PC-3 (cell line): ENCODE measurements around the gene TIE1. TPM values are rescaled to one million over a fixed set of nuclear protein-coding genes. Genes with fewer than 3 reads are reported as not detected.
A peak's percentile ranks its signal among the peaks of the same experiment; 100 is the strongest.

Source experiments
- ATAC-seq: fragments of 200-7000 bp; cut with Tn5 transposase; 2 replicates; pipeline ENCODE4 v1.9.1; 2020; ENCODE audit warnings: mild to moderate bottlenecking, moderate library complexity
- BruUV-seq: library from RNA; stranded (reverse); fragments of 400-500 nt; replicated peaks from 2 replicates; lab custom pipeline; 2021; lab: Mats Ljungman, UMichigan
- CTCF ChIA-PET: fragments of 300-600 bp; sonication (Branson Sonifier 250); formaldehyde crosslinking; loops from one replicate; lab custom pipeline; 2022; ENCODE audit warnings: antibody characterized with exemption; lab: Charles Lee
- POLR2A ChIA-PET: fragments of 300-600 bp; sonication (Branson Sonifier 250); formaldehyde crosslinking; loops from one replicate; lab custom pipeline; 2022; ENCODE audit warnings: antibody characterized with exemption; ENCODE audit not compliant: unreplicated experiment; lab: Charles Lee
- DNase-seq: peaks from one replicate; pipeline ENCODE4 v3.0.0-alpha.2; 2015
- H2AFZ ChIP-seq: fragments of 300-600 bp; sonication (generic); 2 replicates; pipeline ENCODE4 v1.6.0; 2016; ENCODE audit warnings: antibody characterized with exemption, low read length
- H3F3A ChIP-seq: fragments of 300-600 bp; sonication (generic); one replicate; pipeline ENCODE4 v1.6.0; 2017; ENCODE audit warnings: antibody characterized with exemption, low read length, control low read depth, mild to moderate bottlenecking; ENCODE audit not compliant: unreplicated experiment
- H3K27ac ChIP-seq: fragments of 300-600 bp; sonication (generic); 2 replicates; pipeline ENCODE4 v1.5.1; 2016; ENCODE audit warnings: mild to moderate bottlenecking, low read length
- H3K27me3 ChIP-seq: fragments of 300-600 bp; sonication (generic); 2 replicates; pipeline ENCODE4 v1.6.1; 2016; ENCODE audit warnings: low read length, mixed read lengths
- H3K36me3 ChIP-seq: fragments of 300-600 bp; sonication (generic); 2 replicates; pipeline ENCODE4 v1.6.1; 2016; ENCODE audit warnings: low read depth, mixed run types, low read length, mixed read lengths
- H3K4me1 ChIP-seq: fragments of 300-600 bp; sonication (generic); 2 replicates; pipeline ENCODE4 v1.5.1; 2016; ENCODE audit warnings: low read length; ENCODE audit not compliant: insufficient read depth
- H3K4me2 ChIP-seq: fragments of 300-600 bp; sonication (generic); 2 replicates; pipeline ENCODE4 v1.6.0; 2016; ENCODE audit warnings: low read length
- H3K4me3 ChIP-seq: fragments of 300-600 bp; sonication (generic); 2 replicates; pipeline ENCODE4 v1.5.1; 2016; ENCODE audit warnings: mild to moderate bottlenecking, low read length, mixed read lengths
- H3K79me2 ChIP-seq: fragments of 300-600 bp; sonication (generic); 2 replicates; pipeline ENCODE4 v1.6.1; 2017; ENCODE audit warnings: low read length, mixed read lengths
- H3K9ac ChIP-seq: fragments of 300-600 bp; sonication (generic); 2 replicates; pipeline ENCODE4 v1.6.0; 2016; ENCODE audit warnings: mild to moderate bottlenecking, low read length
- H3K9me2 ChIP-seq: fragments of 300-600 bp; sonication (generic); replicated peaks from 2 replicates; pipeline ENCODE4 v1.6.1; 2016; ENCODE audit warnings: mixed run types, low read length, mixed read lengths
- H3K9me3 ChIP-seq: fragments of 300-600 bp; sonication (generic); 2 replicates; pipeline ENCODE4 v1.6.1; 2016; ENCODE audit warnings: low read length, mixed read lengths
- H4K20me1 ChIP-seq: fragments of 300-600 bp; sonication (generic); 2 replicates; pipeline ENCODE4 v1.6.1; 2016; ENCODE audit warnings: low read length, mixed read lengths
- CTCF ChIP-seq: fragments of 300-600 bp; sonication (generic); conservative IDR thresholded peaks from 2 replicates; pipeline ENCODE4 v1.5.1; 2017; ENCODE audit warnings: antibody characterized with exemption, low read depth, mild to moderate bottlenecking, low read length
- EZH2 ChIP-seq: fragments of 300-600 bp; sonication (generic); IDR thresholded peaks from one replicate; pipeline ENCODE4 v1.6.1; 2017; ENCODE audit warnings: antibody characterized with exemption, mild to moderate bottlenecking, low read length; ENCODE audit not compliant: unreplicated experiment
- EZH2phosphoT487 ChIP-seq: fragments of 300-600 bp; sonication (generic); IDR thresholded peaks from 2 replicates; pipeline ENCODE4 v1.6.1; 2018; ENCODE audit warnings: mild to moderate bottlenecking, antibody characterized with exemption, low read length, borderline replicate concordance
- intact Hi-C: fragments of 100-400 bp; cut with micrococcal nuclease; formaldehyde crosslinking; loops from 2 replicates; pipeline ENCODE4 v1.9.0; 2023
- total RNA-seq: library from RNA; depleted of rRNA; stranded (reverse); fragments of >200 nt; gene quantifications from 2 replicates; pipeline ENCODE4 v1.2.3, GENCODE V29; 2014

The TIE1 gene
- total RNA-seq, 1 experiment from 2014 or later = 1.5 TPM

DNA sequence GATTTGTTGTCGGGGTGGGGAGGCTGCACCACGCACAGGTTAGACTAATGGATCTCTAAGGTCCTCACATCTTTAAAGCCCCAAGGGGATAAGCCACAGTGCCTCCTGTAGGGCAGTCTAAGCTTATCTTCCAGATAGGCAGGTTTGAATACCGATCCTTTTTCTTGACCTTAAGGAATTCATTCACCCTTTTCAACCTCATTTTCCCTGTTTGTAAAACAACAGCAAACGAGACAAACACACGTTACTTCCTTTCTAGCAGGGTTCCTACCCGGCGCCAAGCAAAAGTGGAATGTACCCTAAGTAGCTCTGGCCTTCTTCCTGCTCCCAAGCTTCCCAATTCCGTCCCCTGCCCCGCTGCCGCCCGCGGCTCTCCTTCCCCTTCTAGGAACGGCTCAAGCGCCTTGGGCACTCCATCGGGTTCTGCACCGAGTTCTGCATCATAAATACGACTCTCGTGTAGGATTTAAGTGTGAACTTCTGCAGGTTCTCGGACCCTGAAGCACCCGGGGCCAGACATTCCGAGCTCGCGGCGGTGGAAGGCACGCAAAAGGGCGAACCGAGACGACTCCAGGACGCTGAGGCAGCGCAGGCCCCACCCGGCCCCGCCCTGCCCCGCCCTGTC lies 57.5 kb downstream of the TIE1 start:
- Histone ChIP-seq H4K20me1 (peaks cover 13% of the 10 kb centered on the region), H2AFZ (peak overlapping the region; percentile 92), H3K4me3 (peak overlapping the region; percentile 93), H3K27me3 (no peaks in the 10 kb centered on the region), H3F3A (peaks cover 7% of the 10 kb centered on the region), H3K27ac (peak overlapping the region; percentile 86), H3K9me3 (no peaks in the 10 kb centered on the region), H3K79me2 (peaks cover 46% of the 10 kb centered on the region), H3K4me2 (peak overlapping the region; percentile 97), H3K4me1 (peaks cover 25% of the 10 kb centered on the region), H3K36me3 (peaks cover 36% of the 10 kb centered on the region), H3K9ac (peak overlapping the region; percentile 98), H3K9me2 (no peaks in the 10 kb centered on the region)
- POLR2A ChIA-PET = interaction anchor here (0.6 to 0.9 kb wide), 6 partner anchors 10 to 124 kb away, joined by 3 to 9 read pairs (median 4); partner anchors contain the start of gene HYI
- ATAC-seq (peak; percentile 14), DNase-seq (peak; percentile 54)
- intact Hi-C loops = loop anchor here (1.0 kb wide), 2 partner anchors 8 to 120 kb away; no protein-coding TSS in a partner anchor
- TSS peak; percentile 85 for BruUV-seq
- CTCF ChIA-PET = interaction anchor here (0.6 to 2.0 kb wide), 5 partner anchors 10 to 73 kb away, joined by 3 to 14 read pairs (median 6); partner anchors contain the start of gene C1orf210
- TF ChIP-seq EZH2 = no peak
- peak; percentile 70 for TF ChIP-seq CTCF
- no peak for TF ChIP-seq EZH2phosphoT487

DNA sequence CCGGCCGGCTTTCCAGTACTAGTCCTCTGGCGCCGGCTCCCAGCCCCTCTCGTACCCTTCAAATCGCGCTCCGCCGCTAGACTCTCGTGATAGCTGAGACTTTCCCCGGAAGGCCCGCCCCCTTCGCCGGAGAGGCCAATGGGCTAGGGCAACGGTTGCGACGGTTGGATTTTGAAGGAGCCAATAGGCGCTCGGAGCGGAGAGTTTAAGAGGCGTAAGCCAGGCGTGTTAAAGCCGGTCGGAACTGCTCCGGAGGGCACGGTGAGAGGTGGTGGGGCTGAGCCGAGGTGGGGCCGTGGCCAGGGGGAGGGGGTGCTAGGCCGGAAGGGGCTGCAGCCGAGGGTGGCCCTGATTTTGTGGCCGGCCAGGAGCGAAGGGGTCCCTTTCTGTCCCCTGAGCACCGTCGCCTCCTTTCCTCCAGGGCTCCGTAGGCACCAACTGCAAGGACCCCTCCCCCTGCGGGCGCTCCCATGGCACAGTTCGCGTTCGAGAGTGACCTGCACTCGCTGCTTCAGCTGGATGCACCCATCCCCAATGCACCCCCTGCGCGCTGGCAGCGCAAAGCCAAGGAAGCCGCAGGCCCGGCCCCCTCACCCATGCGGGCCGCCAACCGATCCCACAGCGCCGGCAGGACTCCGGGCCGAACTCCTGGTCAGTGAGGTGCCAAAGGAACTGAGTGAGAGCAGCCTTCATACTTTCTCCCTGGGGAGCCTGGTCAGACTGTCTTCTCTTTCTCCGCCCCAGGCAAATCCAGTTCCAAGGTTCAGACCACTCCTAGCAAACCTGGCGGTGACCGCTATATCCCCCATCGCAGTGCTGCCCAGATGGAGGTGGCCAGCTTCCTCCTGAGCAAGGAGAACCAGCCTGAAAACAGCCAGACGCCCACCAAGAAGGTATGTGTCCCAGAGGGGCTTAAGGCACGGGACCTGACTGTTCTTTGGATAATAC lies 58.2 kb downstream of the TIE1 start, which contains the start of gene CDC20:
Gene CDC20, plus strand, starts transcription at position 236 of the 948 bp plus-strand sequence. Its CDS starts 235 bp downstream, at position 471.
- intact Hi-C loops = loop anchor here (1.0 kb wide), 2 partner anchors 9 to 121 kb away; no protein-coding TSS in a partner anchor
- CTCF ChIA-PET = interaction anchor here (0.6 to 2.0 kb wide), 4 partner anchors 10 to 73 kb away, joined by 3 to 14 read pairs (median 8); partner anchors contain the start of gene C1orf210
- Histone ChIP-seq H4K20me1 (peaks cover 13% of the 10 kb centered on the region), H3K36me3 (peaks cover 38% of the 10 kb centered on the region), H2AFZ (peak within 1 kb of the TSS; percentile 92), H3K27me3 (no peaks in the 10 kb centered on the region), H3K79me2 (peaks cover 46% of the 10 kb centered on the region), H3K9ac (peak within 1 kb of the TSS; percentile 98), H3K4me2 (peak within 1 kb of the TSS; percentile 97), H3K9me2 (no peaks in the 10 kb centered on the region), H3F3A (peaks cover 10% of the 10 kb centered on the region), H3K9me3 (no peaks in the 10 kb centered on the region), H3K4me1 (peaks cover 25% of the 10 kb centered on the region), H3K27ac (peak within 1 kb of the TSS; percentile 86), H3K4me3 (peak within 1 kb of the TSS; percentile 93)
- peak; percentile 94 for ATAC-seq
- DNase-seq = peak; percentile 99
- TF ChIP-seq CTCF = no peak
- TF ChIP-seq EZH2phosphoT487 = no peak
- TF ChIP-seq EZH2 = no peak
- TSS peak; percentile 64 for BruUV-seq
- POLR2A ChIA-PET = interaction anchor here (0.6 to 0.9 kb wide), 6 partner anchors 9 to 291 kb away, joined by 3 to 9 read pairs (median 4); partner anchors contain the start of genes HYI and KDM4A
